Endometrial microvascular endothelial cells (primary cell): Measurements from ENCODE around the gene WNT8B. TPM values are rescaled to one million over a fixed set of nuclear protein-coding genes. Genes with fewer than 3 reads are reported as not detected.

Source experiments
- total RNA-seq: library from RNA; depleted of rRNA; stranded (reverse); fragments of >200 nt; gene quantifications from one replicate; pipeline ENCODE4 v1.2.3, GENCODE V29; 2015; ENCODE audit errors: inconsistent ontology term

Gene WNT8B
- total RNA-seq, 1 donor from 2014 or later: not detected

Other genes with a start within 250 kb of the WNT8B start
- gene CHUK, start 233.4 kb upstream of the WNT8B start, total RNA-seq: 26.4 TPM
- 38.8 TPM for gene CWF19L1, start 195.4 kb upstream of the WNT8B start, total RNA-seq
- gene BLOC1S2, start 176.3 kb upstream of the WNT8B start, total RNA-seq: 74.7 TPM
- not detected for gene PKD2L1, start 132.8 kb upstream of the WNT8B start, total RNA-seq
- 45.1 TPM for gene SCD, start 115.8 kb upstream of the WNT8B start, total RNA-seq
- gene SEC31B, start 56.9 kb downstream of the WNT8B start, total RNA-seq: 0.93 TPM
- 187 TPM for gene NDUFB8, start 66.9 kb downstream of the WNT8B start, total RNA-seq
- gene HIF1AN, start 72.9 kb downstream of the WNT8B start, total RNA-seq: 5.4 TPM